PC-9 (cell line): ENCODE data around the gene CYFIP1. TPM values are rescaled to one million over a fixed set of nuclear protein-coding genes. Genes with fewer than 3 reads are reported as not detected.

Source experiments
- BruUV-seq: library from RNA; stranded (reverse); fragments of 400-500 nt; replicated peaks from 2 replicates; lab custom pipeline; 2021; lab: Mats Ljungman, UMichigan
- CTCF ChIA-PET: fragments of 300-600 bp; sonication (Branson Sonifier 250); formaldehyde crosslinking; loops from one replicate; lab custom pipeline; 2022; ENCODE audit warnings: antibody characterized with exemption; lab: Charles Lee
- POLR2A ChIA-PET: fragments of 300-600 bp; sonication (Branson Sonifier 250); formaldehyde crosslinking; loops from one replicate; lab custom pipeline; 2022; ENCODE audit warnings: antibody characterized with exemption; ENCODE audit not compliant: unreplicated experiment; lab: Charles Lee
- DNase-seq, 2 experiments: peaks; one replicate each; pipeline versions ENCODE4 v3.0.0 to v3.0.0-alpha.2; 2015 to 2022; ENCODE audit warnings: mixed read lengths in 1 of 2
- H2AFZ ChIP-seq: fragments of 200-600 bp; sonication (generic); 2 replicates; pipeline ENCODE4 v1.8.1; 2017; ENCODE audit warnings: antibody characterized with exemption
- H3F3A ChIP-seq: fragments of 200-600 bp; sonication (generic); 2 replicates; pipeline ENCODE4 v1.8.1; 2017; ENCODE audit warnings: antibody characterized with exemption, mild to moderate bottlenecking, low read depth; ENCODE audit not compliant: insufficient read depth
- H3K27ac ChIP-seq: fragments of 200-600 bp; sonication (generic); 2 replicates; pipeline ENCODE4 v1.6.1; 2016; ENCODE audit warnings: mixed run types
- H3K27me3 ChIP-seq: fragments of 200-600 bp; sonication (generic); 2 replicates; pipeline ENCODE4 v1.6.1; 2016; ENCODE audit warnings: low read depth, mixed run types; ENCODE audit not compliant: insufficient read depth
- H3K36me3 ChIP-seq: fragments of 200-600 bp; sonication (generic); 2 replicates; pipeline ENCODE4 v1.6.1; 2016; ENCODE audit warnings: low read depth, mixed run types
- H3K4me1 ChIP-seq: fragments of 200-600 bp; sonication (generic); replicated peaks from 2 replicates; pipeline ENCODE4 v1.6.1; 2016; ENCODE audit warnings: mixed run types; ENCODE audit not compliant: insufficient read depth
- H3K4me2 ChIP-seq: fragments of 200-600 bp; sonication (generic); 2 replicates; pipeline ENCODE4 v1.6.1; 2017; ENCODE audit warnings: mixed run types
- H3K4me3 ChIP-seq: fragments of 200-600 bp; sonication (generic); 2 replicates; pipeline ENCODE4 v1.6.1; 2016; ENCODE audit warnings: mixed run types
- H3K79me2 ChIP-seq: fragments of 200-600 bp; sonication (generic); 2 replicates; pipeline ENCODE4 v1.6.1; 2017; ENCODE audit warnings: low read depth, mixed run types
- H3K9me2 ChIP-seq: fragments of 200-600 bp; sonication (generic); 2 replicates; pipeline ENCODE4 v1.8.1; 2017; ENCODE audit warnings: mild to moderate bottlenecking; ENCODE audit not compliant: insufficient read depth
- H3K9me3 ChIP-seq: fragments of 200-600 bp; sonication (generic); 2 replicates; pipeline ENCODE4 v1.8.1; 2016; ENCODE audit warnings: low read depth; ENCODE audit not compliant: insufficient read depth
- H4K20me1 ChIP-seq: fragments of 200-600 bp; sonication (generic); 2 replicates; pipeline ENCODE4 v1.8.1; 2017; ENCODE audit not compliant: insufficient read depth
- CTCF ChIP-seq: fragments of 200-600 bp; sonication (generic); conservative IDR thresholded peaks from 2 replicates; pipeline ENCODE4 v1.6.1; 2017; ENCODE audit warnings: mixed run types, antibody characterized with exemption, mild to moderate bottlenecking, moderate library complexity
- EZH2 ChIP-seq: fragments of 200-600 bp; sonication (generic); IDR thresholded peaks from 2 replicates; pipeline ENCODE4 v1.8.0; 2017; ENCODE audit warnings: antibody characterized with exemption, low read depth
- intact Hi-C: fragments of 100-400 bp; cut with micrococcal nuclease; formaldehyde crosslinking; loops from one replicate; pipeline ENCODE4 v1.10.0; 2022; ENCODE audit not compliant: unreplicated experiment
- total RNA-seq: library from RNA; stranded (reverse); gene quantifications from 2 replicates; pipeline ENCODE4 v1.2.3, GENCODE V29; 2021

CYFIP1 gene
- total RNA-seq, 1 experiment from 2014 or later = 114 TPM

GRCh38 chr15:22936577-22937472 is 43.3 kb downstream of the CYFIP1 start:
- H3F3A ChIP-seq = no peaks in the 10 kb centered on the region
- no peaks in the 10 kb centered on the region for H4K20me1 ChIP-seq
- intact Hi-C loops = no loop called here
- no peak overlapping the region for H3K4me2 ChIP-seq
- peaks cover 3% of the 10 kb centered on the region; the same call in 1 of the 2 replicates for H3K36me3 ChIP-seq
- TF ChIP-seq CTCF = no peak
- no peak for TF ChIP-seq EZH2
- H3K79me2 ChIP-seq = no peaks in the 10 kb centered on the region
- ChIA-PET POLR2A (no interaction called here), CTCF (no interaction called here)
- DNase-seq = no peak
- H3K4me1 ChIP-seq = no peaks in the 10 kb centered on the region
- no peaks in the 10 kb centered on the region for H3K27me3 ChIP-seq
- no peak overlapping the region for H3K27ac ChIP-seq
- BruUV-seq = no TSS peak
- H3K4me3 ChIP-seq = no peak overlapping the region
- H3K9me2 ChIP-seq = no peaks in the 10 kb centered on the region
- H3K9me3 ChIP-seq = no peaks in the 10 kb centered on the region
- H2AFZ ChIP-seq = no peak overlapping the region

GRCh38 chr15:22933641-22934061 is 46.5 kb downstream of the CYFIP1 start:
- BruUV-seq = no TSS peak
- Histone ChIP-seq H3K4me1 (no peaks in the 10 kb centered on the region), H3F3A (no peaks in the 10 kb centered on the region), H3K79me2 (no peaks in the 10 kb centered on the region), H3K27ac (no peak overlapping the region), H2AFZ (no peak overlapping the region), H3K27me3 (no peaks in the 10 kb centered on the region), H3K36me3 (peaks cover 3% of the 10 kb centered on the region; the same call in 1 of the 2 replicates), H3K4me2 (no peak overlapping the region), H3K9me2 (no peaks in the 10 kb centered on the region), H4K20me1 (no peaks in the 10 kb centered on the region), H3K9me3 (no peaks in the 10 kb centered on the region), H3K4me3 (no peak overlapping the region)
- ChIA-PET POLR2A (no interaction called here), CTCF (no interaction called here)
- TF ChIP-seq EZH2 (no peak), CTCF (no peak)
- intact Hi-C loops = no loop called here
- no peak for DNase-seq

- H3K79me2 ChIP-seq = no peaks in the 10 kb centered on the region
- no peak overlapping the region for H3K27ac ChIP-seq
- ChIA-PET POLR2A (no interaction called here), CTCF (no interaction called here)
- H3K27me3 ChIP-seq = no peaks in the 10 kb centered on the region
- no peak overlapping the region for H3K4me2 ChIP-seq
- BruUV-seq = no TSS peak
- H3K4me1 ChIP-seq = no peaks in the 10 kb centered on the region
- no peaks in the 10 kb centered on the region for H4K20me1 ChIP-seq
- DNase-seq = no peak
- no peak overlapping the region for H3K4me3 ChIP-seq
- TF ChIP-seq CTCF = no peak
- no peak for TF ChIP-seq EZH2
- peaks cover 3% of the 10 kb centered on the region; the same call in 1 of the 2 replicates for H3K36me3 ChIP-seq
- H2AFZ ChIP-seq = no peak overlapping the region
- no peaks in the 10 kb centered on the region for H3K9me3 ChIP-seq
- no peaks in the 10 kb centered on the region for H3F3A ChIP-seq
- no peaks in the 10 kb centered on the region for H3K9me2 ChIP-seq
- intact Hi-C loops = no loop called here
Measured at GRCh38 chr15:22931784-22932536, 48.2 kb downstream of the CYFIP1 start.
